GM23338 (cell line): ENCODE results near the gene MT1B. TPM values are rescaled to one million over a fixed set of nuclear protein-coding genes. Genes with fewer than 3 reads are reported as not detected.

ENCODE experiments used
- ATAC-seq: fragments of 200-7000 bp; cut with Tn5 transposase; 3 replicates; pipeline ENCODE4 v1.9.1; 2020
- DNase-seq: peaks from one replicate; pipeline ENCODE4 v3.0.0-alpha.2; 2015; ENCODE audit warnings: low spot score
- H2AFZ ChIP-seq: fragments of 200-600 bp; sonication (generic); 2 replicates; pipeline ENCODE4 v1.8.0; 2016; ENCODE audit warnings: antibody characterized with exemption, mild to moderate bottlenecking, moderate library complexity
- H3F3A ChIP-seq: fragments of 200-600 bp; sonication (generic); replicated peaks from 2 replicates; pipeline ENCODE4 v1.8.0; 2017; ENCODE audit warnings: antibody characterized with exemption, mixed run types, low read depth
- H3K27ac ChIP-seq: fragments of 200-600 bp; sonication (generic); 2 replicates; pipeline ENCODE4 v1.6.1; 2016; ENCODE audit warnings: low read depth
- H3K27me3 ChIP-seq: fragments of 200-600 bp; sonication (generic); 2 replicates; pipeline ENCODE4 v1.8.0; 2016; ENCODE audit warnings: mild to moderate bottlenecking, mixed run types, moderate library complexity; ENCODE audit not compliant: insufficient read depth
- H3K36me3 ChIP-seq: fragments of 200-600 bp; sonication (generic); 2 replicates; pipeline ENCODE4 v1.8.0; 2016; ENCODE audit warnings: mild to moderate bottlenecking; ENCODE audit not compliant: insufficient read depth
- H3K4me1 ChIP-seq: fragments of 200-600 bp; sonication (generic); 2 replicates; pipeline ENCODE4 v1.8.0; 2016; ENCODE audit warnings: mild to moderate bottlenecking, moderate library complexity; ENCODE audit not compliant: insufficient read depth
- H3K4me2 ChIP-seq: fragments of 200-600 bp; sonication (generic); 2 replicates; pipeline ENCODE4 v1.7.1; 2017; ENCODE audit warnings: mixed run types
- H3K4me3 ChIP-seq: fragments of 200-600 bp; sonication (generic); 2 replicates; pipeline ENCODE4 v1.6.1; 2016; ENCODE audit warnings: mixed run types
- H3K79me2 ChIP-seq: fragments of 200-600 bp; sonication (generic); replicated peaks from 2 replicates; pipeline ENCODE4 v1.8.0; 2017; ENCODE audit warnings: mild to moderate bottlenecking; ENCODE audit not compliant: insufficient read depth
- H3K9me2 ChIP-seq: fragments of 200-600 bp; sonication (generic); 2 replicates; pipeline ENCODE4 v1.8.0; 2017; ENCODE audit not compliant: insufficient read depth
- H4K20me1 ChIP-seq: fragments of 200-600 bp; sonication (generic); replicated peaks from 2 replicates; pipeline ENCODE4 v1.8.0; 2017; ENCODE audit warnings: mild to moderate bottlenecking; ENCODE audit not compliant: insufficient read depth
- H3K27ac Mint-ChIP-seq: 2 replicates; pipeline ENCODE4 v1.8.0; 2020; ENCODE audit warnings: inconsistent platforms, mild to moderate bottlenecking, moderate library complexity, mixed read lengths
- H3K27me3 Mint-ChIP-seq: 3 replicates; pipeline ENCODE4 v1.8.0; 2022; ENCODE audit warnings: low read depth, mild to moderate bottlenecking, moderate library complexity, mixed read lengths, inconsistent platforms; ENCODE audit not compliant: insufficient read depth, poor library complexity
- H3K36me3 Mint-ChIP-seq: 3 replicates; pipeline ENCODE4 v1.8.0; 2021; ENCODE audit warnings: low read depth, mild to moderate bottlenecking, inconsistent platforms, moderate library complexity, mixed read lengths
- H3K4me1 Mint-ChIP-seq: 3 replicates; pipeline ENCODE4 v1.8.0; 2020; ENCODE audit warnings: mild to moderate bottlenecking, inconsistent platforms, mixed read lengths
- H3K4me3 Mint-ChIP-seq: 3 replicates; pipeline ENCODE4 v1.8.0; 2021; ENCODE audit warnings: moderate library complexity, mild to moderate bottlenecking, inconsistent platforms, mixed read lengths
- H3K9me3 Mint-ChIP-seq: 3 replicates; pipeline ENCODE4 v1.8.0; 2020; ENCODE audit warnings: moderate library complexity, mild to moderate bottlenecking, inconsistent platforms, mixed read lengths
- CREB1 ChIP-seq: fragments of 250-450 bp; sonication (Bioruptor Pico); IDR thresholded peaks from 2 replicates; pipeline ENCODE4 v1.5.0; 2020; ENCODE audit warnings: low read depth, mild to moderate bottlenecking, moderate library complexity
- CTCF ChIP-seq, 2 experiments: fragments of 200-600 bp in 1 of 2; sonication (generic) in 1 of 2; conservative IDR thresholded peaks; 2 replicates each; pipeline versions ENCODE4 v1.5.1 to v1.6.1; 2016 to 2017; ENCODE audit warnings: antibody characterized with exemption in 2 of 2, low read depth in 2 of 2, mild to moderate bottlenecking in 2 of 2, moderate library complexity in 1 of 2
- EZH2 ChIP-seq: fragments of 200-600 bp; sonication (generic); IDR thresholded peaks from one replicate; pipeline ENCODE4 v1.8.0; 2017; ENCODE audit warnings: antibody characterized with exemption, mild to moderate bottlenecking, low read depth; ENCODE audit not compliant: unreplicated experiment
- EZH2phosphoT487 ChIP-seq: fragments of 200-600 bp; sonication (generic); IDR thresholded peaks from one replicate; pipeline ENCODE4 v1.8.1; 2018; ENCODE audit warnings: antibody characterized with exemption; ENCODE audit not compliant: unreplicated experiment
- JUNB ChIP-seq: IDR thresholded peaks from one replicate; pipeline ENCODE4 v1.6.1; 2016; ENCODE audit warnings: antibody characterized with exemption; ENCODE audit not compliant: unreplicated experiment
- NANOG ChIP-seq: IDR thresholded peaks from 2 replicates; pipeline ENCODE4 v1.6.1; 2016; ENCODE audit warnings: antibody characterized with exemption, borderline replicate concordance
- POLR2AphosphoS5 ChIP-seq: IDR thresholded peaks from 2 replicates; pipeline ENCODE4 v1.6.1; 2016; ENCODE audit warnings: antibody characterized with exemption, low read depth
- ZNF114 ChIP-seq: fragments of 250-450 bp; sonication (Bioruptor Pico); IDR thresholded peaks from 2 replicates; pipeline ENCODE4 v1.5.0; 2020; ENCODE audit warnings: mild to moderate bottlenecking, moderate library complexity
- ZNF331 ChIP-seq: fragments of 250-450 bp; sonication (Bioruptor Pico); IDR thresholded peaks from 2 replicates; pipeline ENCODE4 v1.5.0; 2020; ENCODE audit warnings: low read depth, mild to moderate bottlenecking, moderate library complexity
- polyA plus RNA-seq: library from polyadenylated mRNA; unstranded; fragments of >200 nt; fragmentation: Nextera tagmentation; extraction: Ambion mirVana; gene quantifications from 2 replicates; pipeline ENCODE4 v1.2.1, GENCODE V29; 2016
- total RNA-seq: library from RNA; depleted of rRNA; stranded (reverse); fragments of >200 nt; shearing (Covaris generic); gene quantifications from 2 replicates; pipeline ENCODE4 v1.2.3, GENCODE V29; 2014
- TF ChIP-seq, protein P1 (sequence below): fragments of 250-450 bp; sonication (Bioruptor Pico); IDR thresholded peaks from 2 replicates; pipeline ENCODE4 v1.5.0; 2020; ENCODE audit warnings: mild to moderate bottlenecking, moderate library complexity
- TF ChIP-seq, protein P2 (sequence below): IDR thresholded peaks from one replicate; pipeline ENCODE4 v1.6.1; 2018; ENCODE audit warnings: antibody characterized with exemption; ENCODE audit not compliant: unreplicated experiment
- TF ChIP-seq, protein P3 (sequence below): IDR thresholded peaks from 2 replicates; pipeline ENCODE4 v1.6.1; 2016; ENCODE audit warnings: antibody characterized with exemption

The MT1B gene
- total and polyA plus RNA-seq, 2 experiments from 2014 or later = not detected

DNA sequence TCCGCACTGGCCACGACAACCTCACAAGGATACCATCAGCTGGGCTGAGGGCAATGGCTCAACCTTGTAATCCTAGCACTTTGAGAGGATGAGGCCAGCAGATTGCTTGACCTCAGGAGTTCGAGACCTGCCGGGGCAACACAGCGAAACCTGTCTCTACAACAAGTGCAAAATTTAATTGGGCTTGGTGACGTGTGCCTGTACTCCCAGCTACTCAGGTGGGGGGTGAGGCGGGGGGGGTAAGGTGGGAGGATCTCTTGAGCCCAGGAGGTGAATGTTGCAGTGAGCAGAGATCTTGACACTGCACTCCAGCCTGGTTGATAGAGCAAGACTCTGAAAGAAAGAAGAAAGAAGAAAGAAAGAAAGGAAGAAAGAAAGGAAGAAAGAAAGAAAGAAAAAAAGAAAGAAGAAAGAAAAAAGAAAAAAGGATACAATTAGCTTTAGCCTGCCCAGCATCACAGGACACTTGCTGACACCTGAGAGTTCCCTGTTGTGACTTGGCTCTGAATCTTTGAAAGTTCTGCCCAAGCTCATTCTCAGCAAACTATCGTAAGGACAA, 31.3 kb upstream of the MT1B start:
- H3K4me1 ChIP-seq = peaks cover 55% of the 10 kb centered on the region
- no peak overlapping the region for H3K4me2 ChIP-seq
- Mint-ChIP-seq H3K9me3 (peaks cover 11% of the 10 kb centered on the region; the same call in 1 of the 3 replicates), H3K4me1 (peaks cover 48% of the 10 kb centered on the region), H3K27ac (no peak overlapping the region), H3K27me3 (peaks cover 89% of the 10 kb centered on the region), H3K36me3 (no peaks in the 10 kb centered on the region), H3K4me3 (no peak overlapping the region)
- H3F3A ChIP-seq = 0 out of 2 replicates have a peak, but pooled peaks cover 6% of the 10 kb centered on the region
- ATAC-seq (no peak), DNase-seq (no peak)
- no peaks in the 10 kb centered on the region; the same call in 1 of the 2 replicates for H3K9me2 ChIP-seq
- peaks cover 100% of the 10 kb centered on the region for H3K27me3 ChIP-seq
- no peak overlapping the region for H3K27ac ChIP-seq
- TF ChIP-seq, protein P1, sequence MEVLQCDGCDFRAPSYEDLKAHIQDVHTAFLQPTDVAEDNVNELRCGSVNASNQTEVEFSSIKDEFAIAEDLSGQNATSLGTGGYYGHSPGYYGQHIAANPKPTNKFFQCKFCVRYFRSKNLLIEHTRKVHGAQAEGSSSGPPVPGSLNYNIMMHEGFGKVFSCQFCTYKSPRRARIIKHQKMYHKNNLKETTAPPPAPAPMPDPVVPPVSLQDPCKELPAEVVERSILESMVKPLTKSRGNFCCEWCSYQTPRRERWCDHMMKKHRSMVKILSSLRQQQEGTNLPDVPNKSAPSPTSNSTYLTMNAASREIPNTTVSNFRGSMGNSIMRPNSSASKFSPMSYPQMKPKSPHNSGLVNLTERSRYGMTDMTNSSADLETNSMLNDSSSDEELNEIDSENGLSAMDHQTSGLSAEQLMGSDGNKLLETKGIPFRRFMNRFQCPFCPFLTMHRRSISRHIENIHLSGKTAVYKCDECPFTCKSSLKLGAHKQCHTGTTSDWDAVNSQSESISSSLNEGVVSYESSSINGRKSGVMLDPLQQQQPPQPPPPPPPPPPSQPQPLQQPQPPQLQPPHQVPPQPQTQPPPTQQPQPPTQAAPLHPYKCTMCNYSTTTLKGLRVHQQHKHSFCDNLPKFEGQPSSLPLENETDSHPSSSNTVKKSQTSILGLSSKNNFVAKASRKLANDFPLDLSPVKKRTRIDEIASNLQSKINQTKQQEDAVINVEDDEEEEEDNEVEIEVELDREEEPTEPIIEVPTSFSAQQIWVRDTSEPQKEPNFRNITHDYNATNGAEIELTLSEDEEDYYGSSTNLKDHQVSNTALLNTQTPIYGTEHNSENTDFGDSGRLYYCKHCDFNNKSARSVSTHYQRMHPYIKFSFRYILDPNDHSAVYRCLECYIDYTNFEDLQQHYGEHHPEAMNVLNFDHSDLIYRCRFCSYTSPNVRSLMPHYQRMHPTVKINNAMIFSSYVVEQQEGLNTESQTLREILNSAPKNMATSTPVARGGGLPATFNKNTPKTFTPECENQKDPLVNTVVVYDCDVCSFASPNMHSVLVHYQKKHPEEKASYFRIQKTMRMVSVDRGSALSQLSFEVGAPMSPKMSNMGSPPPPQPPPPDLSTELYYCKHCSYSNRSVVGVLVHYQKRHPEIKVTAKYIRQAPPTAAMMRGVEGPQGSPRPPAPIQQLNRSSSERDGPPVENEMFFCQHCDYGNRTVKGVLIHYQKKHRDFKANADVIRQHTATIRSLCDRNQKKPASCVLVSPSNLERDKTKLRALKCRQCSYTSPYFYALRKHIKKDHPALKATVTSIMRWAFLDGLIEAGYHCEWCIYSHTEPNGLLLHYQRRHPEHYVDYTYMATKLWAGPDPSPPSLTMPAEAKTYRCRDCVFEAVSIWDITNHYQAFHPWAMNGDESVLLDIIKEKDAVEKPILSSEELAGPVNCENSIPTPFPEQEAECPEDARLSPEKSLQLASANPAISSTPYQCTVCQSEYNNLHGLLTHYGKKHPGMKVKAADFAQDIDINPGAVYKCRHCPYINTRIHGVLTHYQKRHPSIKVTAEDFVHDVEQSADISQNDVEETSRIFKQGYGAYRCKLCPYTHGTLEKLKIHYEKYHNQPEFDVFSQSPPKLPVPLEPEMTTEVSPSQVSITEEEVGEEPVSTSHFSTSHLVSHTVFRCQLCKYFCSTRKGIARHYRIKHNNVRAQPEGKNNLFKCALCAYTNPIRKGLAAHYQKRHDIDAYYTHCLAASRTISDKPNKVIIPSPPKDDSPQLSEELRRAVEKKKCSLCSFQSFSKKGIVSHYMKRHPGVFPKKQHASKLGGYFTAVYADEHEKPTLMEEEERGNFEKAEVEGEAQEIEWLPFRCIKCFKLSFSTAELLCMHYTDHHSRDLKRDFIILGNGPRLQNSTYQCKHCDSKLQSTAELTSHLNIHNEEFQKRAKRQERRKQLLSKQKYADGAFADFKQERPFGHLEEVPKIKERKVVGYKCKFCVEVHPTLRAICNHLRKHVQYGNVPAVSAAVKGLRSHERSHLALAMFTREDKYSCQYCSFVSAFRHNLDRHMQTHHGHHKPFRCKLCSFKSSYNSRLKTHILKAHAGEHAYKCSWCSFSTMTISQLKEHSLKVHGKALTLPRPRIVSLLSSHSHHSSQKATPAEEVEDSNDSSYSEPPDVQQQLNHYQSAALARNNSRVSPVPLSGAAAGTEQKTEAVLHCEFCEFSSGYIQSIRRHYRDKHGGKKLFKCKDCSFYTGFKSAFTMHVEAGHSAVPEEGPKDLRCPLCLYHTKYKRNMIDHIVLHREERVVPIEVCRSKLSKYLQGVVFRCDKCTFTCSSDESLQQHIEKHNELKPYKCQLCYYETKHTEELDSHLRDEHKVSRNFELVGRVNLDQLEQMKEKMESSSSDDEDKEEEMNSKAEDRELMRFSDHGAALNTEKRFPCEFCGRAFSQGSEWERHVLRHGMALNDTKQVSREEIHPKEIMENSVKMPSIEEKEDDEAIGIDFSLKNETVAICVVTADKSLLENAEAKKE (CRISPR knock-in tag) = no peak
- TF ChIP-seq CREB1 (CRISPR knock-in tag) (no peak), CTCF (conservative IDR thresholded peaks at IDR 0.05; ENCODE audit: low read depth in 2 of 2) (no peak), EZH2phosphoT487 (no peak), EZH2 (no peak), ZNF114 (CRISPR knock-in tag) (no peak), ZNF331 (CRISPR knock-in tag) (no peak), JUNB (no peak), POLR2AphosphoS5 (no peak), NANOG (no peak)
- TF ChIP-seq, protein P2, sequence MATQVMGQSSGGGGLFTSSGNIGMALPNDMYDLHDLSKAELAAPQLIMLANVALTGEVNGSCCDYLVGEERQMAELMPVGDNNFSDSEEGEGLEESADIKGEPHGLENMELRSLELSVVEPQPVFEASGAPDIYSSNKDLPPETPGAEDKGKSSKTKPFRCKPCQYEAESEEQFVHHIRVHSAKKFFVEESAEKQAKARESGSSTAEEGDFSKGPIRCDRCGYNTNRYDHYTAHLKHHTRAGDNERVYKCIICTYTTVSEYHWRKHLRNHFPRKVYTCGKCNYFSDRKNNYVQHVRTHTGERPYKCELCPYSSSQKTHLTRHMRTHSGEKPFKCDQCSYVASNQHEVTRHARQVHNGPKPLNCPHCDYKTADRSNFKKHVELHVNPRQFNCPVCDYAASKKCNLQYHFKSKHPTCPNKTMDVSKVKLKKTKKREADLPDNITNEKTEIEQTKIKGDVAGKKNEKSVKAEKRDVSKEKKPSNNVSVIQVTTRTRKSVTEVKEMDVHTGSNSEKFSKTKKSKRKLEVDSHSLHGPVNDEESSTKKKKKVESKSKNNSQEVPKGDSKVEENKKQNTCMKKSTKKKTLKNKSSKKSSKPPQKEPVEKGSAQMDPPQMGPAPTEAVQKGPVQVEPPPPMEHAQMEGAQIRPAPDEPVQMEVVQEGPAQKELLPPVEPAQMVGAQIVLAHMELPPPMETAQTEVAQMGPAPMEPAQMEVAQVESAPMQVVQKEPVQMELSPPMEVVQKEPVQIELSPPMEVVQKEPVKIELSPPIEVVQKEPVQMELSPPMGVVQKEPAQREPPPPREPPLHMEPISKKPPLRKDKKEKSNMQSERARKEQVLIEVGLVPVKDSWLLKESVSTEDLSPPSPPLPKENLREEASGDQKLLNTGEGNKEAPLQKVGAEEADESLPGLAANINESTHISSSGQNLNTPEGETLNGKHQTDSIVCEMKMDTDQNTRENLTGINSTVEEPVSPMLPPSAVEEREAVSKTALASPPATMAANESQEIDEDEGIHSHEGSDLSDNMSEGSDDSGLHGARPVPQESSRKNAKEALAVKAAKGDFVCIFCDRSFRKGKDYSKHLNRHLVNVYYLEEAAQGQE = no peak
- TF ChIP-seq, protein P3, sequence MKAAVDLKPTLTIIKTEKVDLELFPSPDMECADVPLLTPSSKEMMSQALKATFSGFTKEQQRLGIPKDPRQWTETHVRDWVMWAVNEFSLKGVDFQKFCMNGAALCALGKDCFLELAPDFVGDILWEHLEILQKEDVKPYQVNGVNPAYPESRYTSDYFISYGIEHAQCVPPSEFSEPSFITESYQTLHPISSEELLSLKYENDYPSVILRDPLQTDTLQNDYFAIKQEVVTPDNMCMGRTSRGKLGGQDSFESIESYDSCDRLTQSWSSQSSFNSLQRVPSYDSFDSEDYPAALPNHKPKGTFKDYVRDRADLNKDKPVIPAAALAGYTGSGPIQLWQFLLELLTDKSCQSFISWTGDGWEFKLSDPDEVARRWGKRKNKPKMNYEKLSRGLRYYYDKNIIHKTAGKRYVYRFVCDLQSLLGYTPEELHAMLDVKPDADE = no peak
- H4K20me1 ChIP-seq = 0 out of 2 replicates have a peak, but pooled peaks cover 9% of the 10 kb centered on the region
- no peak overlapping the region for H3K4me3 ChIP-seq
- no peaks in the 10 kb centered on the region for H3K36me3 ChIP-seq
- H2AFZ ChIP-seq = no peak overlapping the region
- no peaks in the 10 kb centered on the region for H3K79me2 ChIP-seq
